Progenitor cell of endocrine pancreas (in vitro differentiated cells): ENCODE data around the gene NEK9. TPM values are rescaled to one million over a fixed set of nuclear protein-coding genes. Genes with fewer than 3 reads are reported as not detected.

Experiments used
- DNase-seq: peaks from one replicate; pipeline ENCODE4 v3.0.0; 2021; ENCODE audit warnings: low spot score; ENCODE audit not compliant: unreplicated experiment
- H3K27ac Mint-ChIP-seq: 2 replicates; pipeline ENCODE4 v1.8.0; 2021; ENCODE audit warnings: mild to moderate bottlenecking, moderate library complexity, mixed read lengths
- H3K27me3 Mint-ChIP-seq: 2 replicates; pipeline ENCODE4 v1.8.0; 2021; ENCODE audit warnings: mixed read lengths
- H3K36me3 Mint-ChIP-seq: 2 replicates; pipeline ENCODE4 v1.8.0; 2022; ENCODE audit warnings: mixed read lengths; ENCODE audit not compliant: insufficient read depth
- H3K4me1 Mint-ChIP-seq: 2 replicates; pipeline ENCODE4 v1.8.0; 2021; ENCODE audit warnings: low read depth, mixed read lengths
- H3K4me3 Mint-ChIP-seq: 2 replicates; pipeline ENCODE4 v1.8.0; 2021; ENCODE audit warnings: low read depth, mild to moderate bottlenecking, moderate library complexity, mixed read lengths
- H3K9me3 Mint-ChIP-seq: 2 replicates; pipeline ENCODE4 v1.8.0; 2021; ENCODE audit warnings: low read depth, mixed read lengths
- CTCF ChIP-seq: fragments of 200-600 bp; sonication (generic); IDR thresholded peaks from one replicate; pipeline ENCODE4 v1.5.0; 2021; ENCODE audit warnings: antibody characterized with exemption, mild to moderate bottlenecking; ENCODE audit not compliant: unreplicated experiment
- total RNA-seq: library from RNA; stranded (reverse); gene quantifications from 2 replicates; pipeline ENCODE4 v1.2.1, GENCODE V29; 2021

Gene NEK9
- total RNA-seq, 1 donor from 2014 or later: 97.1 TPM

- no peak for TF ChIP-seq CTCF
- Mint-ChIP-seq H3K4me1 (no peaks in the 10 kb centered on the region), H3K27me3 (no peaks in the 10 kb centered on the region), H3K4me3 (no peak overlapping the region), H3K36me3 (peaks cover 40% of the 10 kb centered on the region), H3K9me3 (no peaks in the 10 kb centered on the region), H3K27ac (no peak overlapping the region)
- no peak for DNase-seq
Observed at GRCh38 chr14:75109877-75110276, 17.0 kb downstream of the NEK9 start.

- no peak for TF ChIP-seq CTCF
- Mint-ChIP-seq H3K4me1 (no peaks in the 10 kb centered on the region), H3K4me3 (no peak overlapping the region), H3K27me3 (no peaks in the 10 kb centered on the region), H3K9me3 (no peaks in the 10 kb centered on the region), H3K36me3 (peaks cover 46% of the 10 kb centered on the region), H3K27ac (no peak overlapping the region)
- no peak for DNase-seq
Observed at GRCh38 chr14:75107186-75107585, 19.7 kb downstream of the NEK9 start.

- peaks cover 5% of the 10 kb centered on the region for H3K4me1 Mint-ChIP-seq
- H3K36me3 Mint-ChIP-seq: peaks cover 50% of the 10 kb centered on the region
- DNase-seq: no peak
- TF ChIP-seq CTCF: no peak
- H3K9me3 Mint-ChIP-seq: no peaks in the 10 kb centered on the region
- no peak overlapping the region for H3K27ac Mint-ChIP-seq
- H3K27me3 Mint-ChIP-seq: no peaks in the 10 kb centered on the region
- H3K4me3 Mint-ChIP-seq: no peak overlapping the region
Observed at GRCh38 chr14:75101491-75101890, 25.4 kb downstream of the NEK9 start.

- Mint-ChIP-seq H3K36me3 (peaks cover 40% of the 10 kb centered on the region), H3K4me1 (peaks cover 5% of the 10 kb centered on the region), H3K27ac (no peak overlapping the region), H3K27me3 (no peaks in the 10 kb centered on the region), H3K9me3 (no peaks in the 10 kb centered on the region), H3K4me3 (no peak overlapping the region)
- no peak for DNase-seq
- TF ChIP-seq CTCF: no peak
Observed at GRCh38 chr14:75098682-75099081, 28.2 kb downstream of the NEK9 start.

- no peak overlapping the region for H3K27ac Mint-ChIP-seq
- no peak overlapping the region for H3K4me3 Mint-ChIP-seq
- DNase-seq: no peak
- H3K27me3 Mint-ChIP-seq: no peaks in the 10 kb centered on the region
- H3K4me1 Mint-ChIP-seq: peaks cover 5% of the 10 kb centered on the region
- H3K9me3 Mint-ChIP-seq: no peaks in the 10 kb centered on the region
- H3K36me3 Mint-ChIP-seq: peaks cover 38% of the 10 kb centered on the region
- no peak for TF ChIP-seq CTCF
Observed at GRCh38 chr14:75098212-75098611, 28.6 kb downstream of the NEK9 start.
